Activated T-helper 1 cell treated with anti-CD3 and anti-CD28 coated beads, Interleukin-2, amount 50 U/mL, for 16 hours (primary cell): ENCODE results near the gene NUP50.
A peak's percentile ranks its signal among the peaks of the same experiment; 100 is the strongest.

Source experiments
- DNase-seq, 2 donors: peaks; one replicate each; pipeline ENCODE4 v3.0.0-alpha.2; 2020; ENCODE audit warnings: low read depth in 1 of 2, low spot score in 1 of 2

The NUP50 gene

DNA sequence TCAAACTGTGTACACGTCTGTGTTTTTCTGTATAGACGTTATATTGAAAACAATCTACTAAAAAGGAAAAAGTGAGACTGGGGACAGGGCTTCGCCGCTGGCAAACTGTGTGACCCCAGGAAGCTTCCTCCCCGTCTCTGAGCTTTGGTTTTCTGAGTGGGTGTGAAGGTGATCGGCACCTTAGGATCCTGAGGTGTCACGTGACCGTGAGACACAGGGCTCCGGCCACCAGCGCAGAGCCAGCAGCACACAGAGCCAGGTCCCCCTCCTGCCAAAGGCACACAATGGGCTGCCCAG lies 44.9 kb downstream of the NUP50 start:
- no peak for DNase-seq

DNA sequence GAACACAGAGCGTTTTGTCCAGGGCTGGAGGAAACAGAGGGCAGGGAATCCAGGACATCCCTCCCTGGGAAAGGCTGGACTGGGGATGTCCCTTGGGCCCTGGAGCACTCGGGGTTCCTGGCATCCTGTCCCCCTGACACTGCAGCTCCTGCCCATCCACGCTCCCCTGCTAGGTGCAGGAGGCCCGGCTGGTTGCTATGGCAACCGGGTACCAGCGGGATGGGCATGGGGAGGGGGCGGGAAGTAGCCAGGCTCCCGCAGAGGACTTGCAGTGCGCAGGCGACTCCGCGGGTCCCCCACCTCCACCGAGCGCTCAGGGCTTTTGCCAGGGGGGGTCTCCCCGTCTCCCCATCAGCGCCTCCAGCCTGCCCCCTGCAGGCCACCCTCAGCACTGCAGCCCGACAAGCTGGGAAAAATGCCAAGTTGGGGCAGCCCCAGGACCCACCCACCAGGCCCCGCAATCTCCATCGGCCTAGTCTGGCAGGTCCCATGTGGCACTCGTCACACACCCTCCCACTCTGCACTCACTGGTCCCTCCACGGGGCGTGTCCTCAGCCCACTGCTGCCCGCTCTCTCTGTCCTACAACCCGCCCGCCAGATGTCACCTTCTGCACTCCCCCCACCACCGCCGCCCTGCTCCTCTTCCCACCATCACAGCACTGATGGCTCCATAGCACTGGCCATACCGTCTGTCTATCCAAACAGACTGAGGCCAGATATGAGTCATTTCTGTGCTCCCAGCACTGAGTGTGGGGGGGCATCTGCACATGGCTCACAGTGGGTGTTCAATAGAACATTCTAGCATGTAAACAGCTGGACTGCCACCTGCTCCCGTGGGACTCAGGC lies 45.5 kb downstream of the NUP50 start:
- DNase-seq, result peak in 1 of 2 donors; percentile 6

DNA sequence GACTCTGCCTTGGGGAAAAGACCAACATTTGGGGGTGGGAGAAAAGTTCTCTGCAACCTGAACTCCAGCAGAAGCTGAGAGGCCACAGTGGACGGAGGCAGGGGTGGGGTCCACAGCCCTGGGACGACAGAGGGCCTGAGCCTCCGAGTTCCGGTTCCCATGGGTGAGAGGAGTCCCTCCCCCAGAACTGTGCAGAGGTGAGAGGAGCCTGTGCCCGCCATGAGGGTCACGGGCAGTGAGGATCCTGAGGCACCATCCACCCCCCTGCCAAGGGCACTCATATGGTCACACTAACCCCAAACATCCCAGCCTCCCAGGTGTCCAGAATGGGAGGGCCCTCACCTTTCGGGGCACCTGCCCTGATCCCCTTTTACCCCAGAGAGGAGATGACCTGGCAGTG lies 46.4 kb downstream of the NUP50 start:
- no peak for DNase-seq

DNA sequence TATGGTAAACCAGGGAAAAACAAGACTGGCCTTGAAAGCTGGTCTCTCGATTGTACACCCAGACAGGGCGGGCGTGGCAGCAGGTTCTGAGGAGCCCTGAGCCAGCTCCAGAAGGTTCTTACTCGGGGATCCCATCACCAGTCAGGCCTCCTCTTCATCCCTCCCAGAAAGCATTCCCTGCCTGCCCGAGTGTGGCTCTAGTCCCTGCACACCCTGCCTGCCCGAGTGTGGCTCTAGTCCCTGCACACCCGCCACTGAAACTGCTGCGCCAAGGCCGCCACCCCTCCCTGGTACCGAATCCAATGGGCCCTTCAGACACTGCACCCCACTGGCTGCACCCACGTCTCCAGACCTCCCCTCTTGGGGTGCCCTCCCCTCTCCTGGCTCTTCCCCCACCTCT lies 46.9 kb downstream of the NUP50 start:
- DNase-seq, result no peak

DNA sequence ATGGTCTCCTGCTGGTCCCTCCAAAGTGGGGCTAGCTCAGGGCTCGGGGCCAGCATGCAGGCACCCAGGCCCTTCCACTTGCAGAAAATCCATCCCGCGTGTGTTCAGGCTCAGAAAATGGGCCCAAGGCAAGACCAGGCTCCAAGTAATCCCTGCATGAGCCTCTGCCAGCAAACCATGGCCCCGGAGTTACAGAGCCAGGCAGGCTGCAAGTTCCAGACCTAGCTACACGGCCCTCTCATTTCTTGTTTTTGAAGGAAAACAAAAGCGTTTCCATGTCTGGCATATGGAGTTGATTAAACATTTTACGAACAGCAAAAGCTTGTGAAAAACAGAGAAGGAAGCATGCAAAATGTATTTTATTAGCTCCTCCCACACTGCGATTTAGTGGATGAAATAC lies 47.3 kb downstream of the NUP50 start:
- DNase-seq, result no peak

DNA sequence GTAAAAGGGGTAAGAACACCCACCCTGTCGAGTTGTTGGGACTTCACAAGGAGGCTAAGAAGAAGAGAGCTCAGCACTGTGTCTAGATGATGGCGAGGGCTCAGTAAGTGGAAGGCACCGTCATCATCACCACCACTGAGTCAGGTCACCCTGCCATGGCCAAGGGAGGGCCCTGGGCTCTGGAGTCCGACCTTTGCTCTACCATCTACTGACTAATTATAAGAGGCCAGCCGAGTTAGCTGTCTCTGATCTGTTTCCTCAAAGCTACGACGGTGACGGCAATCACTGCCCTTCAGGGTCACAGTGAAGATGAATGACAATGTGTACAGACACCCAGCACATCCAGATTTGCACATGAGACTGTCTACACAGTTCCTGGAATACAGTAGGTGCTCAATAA lies 47.7 kb downstream of the NUP50 start:
- DNase-seq, result no peak

DNA sequence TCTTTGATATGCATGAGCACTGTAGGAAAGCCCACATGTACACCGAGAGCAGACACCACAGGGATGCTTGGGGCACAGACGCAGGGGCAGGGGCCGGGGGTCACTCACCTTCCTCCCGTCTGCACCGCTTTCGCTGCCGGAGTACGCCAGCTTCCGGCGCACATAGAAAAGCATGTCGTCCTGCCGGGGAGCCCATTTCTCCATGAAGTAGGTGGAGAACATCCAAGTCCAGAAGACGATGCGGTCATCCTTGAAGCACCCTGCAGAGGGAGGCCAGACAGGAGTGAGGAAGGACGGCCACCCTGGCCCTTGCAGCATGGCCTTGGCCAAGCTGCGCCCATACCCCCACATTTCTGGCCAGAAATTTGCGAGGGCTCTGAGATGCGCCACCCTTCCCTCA lies 48.1 kb downstream of the NUP50 start:
- no peak for DNase-seq

DNA sequence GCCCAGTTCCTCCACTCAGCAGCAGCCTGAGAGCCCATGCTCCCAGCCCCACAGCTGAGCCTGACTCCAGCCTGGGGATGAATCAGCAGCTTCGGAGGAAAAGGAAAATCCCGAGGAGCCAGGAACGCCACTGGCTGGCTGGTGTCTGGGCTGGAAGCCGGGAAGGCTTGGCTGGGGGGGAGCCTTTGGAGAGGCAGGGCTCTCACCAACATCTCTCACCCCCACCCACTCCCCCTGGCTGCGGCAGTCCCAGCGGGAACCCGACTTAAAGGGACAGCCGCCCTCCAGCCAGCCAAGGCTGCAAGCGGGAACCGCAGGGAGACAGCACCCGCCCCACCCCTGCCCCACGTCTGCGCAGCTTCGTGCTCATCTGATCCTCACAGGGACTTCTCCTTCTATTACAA lies 48.6 kb downstream of the NUP50 start:
- DNase-seq, result no peak

DNA sequence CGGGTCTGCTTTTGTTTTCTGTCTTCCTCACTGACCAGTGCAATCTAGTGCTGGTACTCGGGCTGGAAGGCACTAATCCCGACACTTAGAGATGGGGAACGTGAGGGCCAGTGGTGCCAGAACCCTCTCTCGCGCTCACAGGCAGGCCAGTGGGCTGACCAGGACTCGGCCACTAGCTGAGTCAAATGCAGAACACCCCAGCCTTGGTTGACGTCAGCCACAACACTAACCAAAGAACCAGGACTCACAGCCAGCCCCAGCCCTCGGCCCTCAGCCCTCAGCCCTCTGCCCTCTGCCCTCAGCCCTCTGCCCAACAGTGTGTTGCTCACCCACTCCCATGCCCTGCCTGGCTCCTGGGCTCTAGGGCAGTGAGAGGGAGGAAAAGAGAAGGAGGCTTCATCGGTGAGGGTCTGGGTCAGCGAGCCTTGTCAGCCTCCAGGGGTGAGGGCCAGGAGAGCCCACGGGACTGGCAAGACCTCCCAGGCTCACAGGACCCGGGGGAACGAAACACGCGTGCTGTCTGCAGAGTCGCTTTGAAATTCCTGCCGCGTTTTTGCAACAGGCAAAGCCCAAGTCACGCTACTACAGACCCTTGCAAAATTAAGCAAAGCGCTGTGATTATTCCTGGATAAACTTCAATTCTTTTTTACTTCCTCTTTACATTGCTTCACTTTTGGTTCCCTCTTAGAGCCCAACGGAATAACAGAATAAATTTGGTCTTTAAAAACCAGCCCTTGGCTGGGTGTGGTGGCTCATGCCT lies 49.4 kb downstream of the NUP50 start:
- no peak for DNase-seq

DNA sequence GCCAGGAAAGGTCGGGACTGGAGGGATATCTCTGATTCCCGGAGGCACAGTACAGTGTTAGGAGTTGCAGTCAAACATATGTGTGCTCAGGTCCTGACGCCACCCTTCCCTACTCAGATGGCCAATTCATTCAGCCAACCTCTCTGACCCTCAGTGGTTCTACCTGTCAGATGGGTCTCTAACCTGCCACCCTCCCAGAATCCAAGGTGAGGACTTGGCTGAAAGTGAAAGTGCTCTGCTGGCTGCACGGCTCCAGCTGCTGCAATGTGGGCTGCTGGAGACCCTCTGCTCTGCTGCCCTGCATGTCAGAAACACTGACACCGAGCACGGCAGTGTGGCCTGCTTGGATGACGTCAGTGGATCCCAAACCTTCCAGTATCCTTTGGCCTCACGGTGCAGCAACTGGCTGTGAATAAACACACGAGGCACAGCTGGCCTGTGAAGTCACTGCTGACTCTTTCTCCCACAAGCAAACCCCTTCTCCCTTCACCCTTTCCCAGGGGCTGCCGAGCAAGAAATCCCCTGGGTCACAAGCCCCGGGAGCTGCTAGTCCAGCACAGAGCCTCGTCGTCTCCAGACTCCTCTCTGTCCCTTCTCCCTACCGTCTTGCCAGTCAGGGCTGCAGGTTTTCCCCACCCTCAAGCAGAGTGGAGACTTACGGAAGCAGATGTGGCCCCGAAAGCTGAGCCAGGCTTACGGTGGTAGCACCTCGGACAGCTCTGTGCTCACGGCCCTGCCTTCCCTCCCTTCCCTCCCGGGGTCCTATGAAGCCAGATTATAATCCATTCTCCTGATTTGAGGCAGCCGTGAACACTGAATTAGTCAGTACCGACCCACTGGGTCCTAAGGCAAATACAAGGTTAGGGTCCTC lies 52.6 kb downstream of the NUP50 start:
- no peak for DNase-seq

DNA sequence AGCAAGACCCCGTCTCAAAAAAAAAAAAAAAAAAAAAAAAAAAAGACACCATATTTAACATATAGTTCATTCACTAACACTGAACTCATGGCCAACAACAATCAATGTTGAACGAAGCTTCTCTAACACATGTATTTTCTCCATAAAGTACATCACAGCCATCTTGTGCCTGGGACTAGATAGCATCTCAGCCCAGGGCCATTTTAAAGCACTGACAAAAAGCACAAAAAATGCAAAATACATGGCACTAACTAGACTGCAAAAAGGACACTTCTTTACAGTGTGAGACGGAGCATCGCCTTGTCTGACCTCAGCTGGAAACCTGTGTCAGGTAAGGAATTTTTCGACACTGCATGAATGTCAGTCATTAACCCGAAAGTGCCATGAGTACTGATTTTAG lies 53.6 kb downstream of the NUP50 start:
- no peak for DNase-seq

DNA sequence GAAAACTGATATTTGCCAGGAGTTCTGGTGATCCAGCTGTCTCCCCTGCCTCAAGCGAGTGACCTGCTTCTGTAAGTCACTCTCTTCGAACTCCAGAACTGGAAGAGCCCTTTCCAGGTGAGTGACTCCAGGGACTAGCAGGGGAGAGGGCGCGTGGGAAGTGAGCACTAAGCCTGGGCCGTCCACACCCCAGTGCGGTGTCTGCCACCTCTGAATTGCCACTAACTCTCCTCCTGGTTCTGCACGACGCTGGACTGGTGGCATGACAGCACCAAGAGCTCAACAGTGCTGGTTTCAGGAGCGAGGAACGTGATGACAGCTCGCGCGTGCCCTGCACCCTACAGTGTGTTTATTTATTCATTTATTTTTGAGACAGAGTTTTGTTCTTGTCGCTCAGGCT lies 54.1 kb downstream of the NUP50 start:
- DNase-seq, result no peak

DNA sequence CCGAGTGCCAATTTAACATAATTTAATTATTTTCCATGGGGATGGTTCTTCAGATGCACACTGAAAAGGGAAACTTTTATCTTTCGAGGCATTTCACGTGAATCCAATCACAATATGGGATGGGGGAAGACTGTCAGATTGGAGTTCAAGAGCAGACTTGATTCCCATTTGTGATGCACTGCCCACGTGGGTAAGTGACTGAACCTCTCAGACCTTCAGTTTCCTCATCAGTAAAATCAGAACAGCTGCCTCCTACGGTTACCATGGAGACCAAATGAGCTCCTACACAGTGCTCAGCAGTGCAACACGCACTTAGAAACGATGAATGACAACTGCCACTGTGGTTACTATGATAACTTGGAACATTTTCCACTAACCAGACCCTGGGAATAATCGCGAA lies 55.3 kb downstream of the NUP50 start:
- DNase-seq, result no peak

DNA sequence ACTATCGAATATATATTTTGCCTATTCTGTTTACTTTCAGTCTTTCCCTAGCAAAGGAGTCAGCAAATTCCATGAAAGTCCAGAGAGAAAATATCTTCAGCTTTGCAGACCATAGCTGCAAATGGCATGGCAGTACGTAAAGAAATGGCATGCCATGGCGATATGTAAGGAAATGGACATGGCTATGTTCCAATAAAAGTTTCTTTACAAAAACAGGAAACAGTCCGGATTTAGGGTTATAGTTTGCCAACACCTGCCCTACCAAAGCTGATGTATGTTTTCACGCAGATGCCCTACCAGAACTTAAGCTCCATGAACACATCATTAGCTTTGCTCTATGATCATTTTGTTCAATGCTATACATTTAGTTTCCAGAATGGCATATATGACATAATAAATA lies 57.5 kb downstream of the NUP50 start:
- DNase-seq, result no peak

DNA sequence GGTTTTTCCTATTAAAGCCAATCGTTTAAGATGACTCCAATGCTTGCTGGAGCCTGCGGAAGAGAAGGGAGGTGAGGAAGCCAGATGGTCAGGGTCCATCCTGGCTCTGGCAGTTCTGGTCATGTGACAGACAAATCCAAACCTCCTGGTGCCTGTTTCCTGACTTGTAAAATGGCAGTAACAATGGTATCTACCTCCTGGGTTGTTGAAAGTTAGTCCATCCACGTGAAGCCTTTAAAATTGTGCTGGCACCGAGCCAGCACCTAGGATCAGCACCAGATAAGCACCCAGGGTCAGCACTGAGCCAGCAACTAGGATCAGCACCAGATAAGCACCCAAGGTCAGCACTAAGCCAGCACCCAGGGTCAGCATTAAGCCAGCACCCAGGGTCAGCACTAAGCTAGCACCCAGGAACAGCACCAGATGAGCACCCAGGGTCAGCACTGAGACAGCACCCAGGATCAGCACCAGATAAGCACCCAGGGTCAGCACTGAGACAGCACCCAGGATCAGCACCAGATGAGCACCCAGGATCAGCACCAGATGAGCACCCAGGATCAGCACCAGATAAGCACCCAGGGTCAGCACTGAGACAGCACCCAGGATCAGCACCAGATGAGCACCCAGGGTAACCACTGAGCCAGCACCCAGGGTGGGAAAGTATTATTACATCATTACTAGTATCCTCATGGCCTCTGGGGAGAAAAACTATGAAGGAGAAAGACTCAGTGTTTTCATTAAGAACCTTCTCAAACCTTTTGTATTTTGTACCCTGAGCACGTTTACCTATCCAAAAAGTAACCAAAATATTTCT lies 59.8 kb downstream of the NUP50 start:
- no peak for DNase-seq

DNA sequence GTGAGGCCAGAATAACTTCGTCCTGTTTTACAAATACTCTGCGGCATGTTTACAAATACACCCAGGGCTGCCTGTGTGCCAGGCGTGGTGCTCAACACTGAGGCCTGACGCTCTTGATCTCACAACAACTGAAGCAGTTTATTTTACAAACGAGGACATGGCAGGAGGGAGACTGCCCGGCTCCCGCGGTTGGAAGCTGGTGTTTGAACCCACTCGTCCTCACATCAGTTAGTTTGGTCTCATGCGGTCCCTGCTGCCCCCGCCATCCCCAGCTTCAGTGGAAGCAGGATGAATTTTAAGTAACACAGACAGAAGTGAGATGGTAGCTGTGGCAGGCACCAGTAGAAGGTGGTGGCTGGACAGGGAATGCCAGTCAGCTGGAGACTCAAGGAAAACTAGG lies 60.6 kb downstream of the NUP50 start:
- DNase-seq, result no peak

DNA sequence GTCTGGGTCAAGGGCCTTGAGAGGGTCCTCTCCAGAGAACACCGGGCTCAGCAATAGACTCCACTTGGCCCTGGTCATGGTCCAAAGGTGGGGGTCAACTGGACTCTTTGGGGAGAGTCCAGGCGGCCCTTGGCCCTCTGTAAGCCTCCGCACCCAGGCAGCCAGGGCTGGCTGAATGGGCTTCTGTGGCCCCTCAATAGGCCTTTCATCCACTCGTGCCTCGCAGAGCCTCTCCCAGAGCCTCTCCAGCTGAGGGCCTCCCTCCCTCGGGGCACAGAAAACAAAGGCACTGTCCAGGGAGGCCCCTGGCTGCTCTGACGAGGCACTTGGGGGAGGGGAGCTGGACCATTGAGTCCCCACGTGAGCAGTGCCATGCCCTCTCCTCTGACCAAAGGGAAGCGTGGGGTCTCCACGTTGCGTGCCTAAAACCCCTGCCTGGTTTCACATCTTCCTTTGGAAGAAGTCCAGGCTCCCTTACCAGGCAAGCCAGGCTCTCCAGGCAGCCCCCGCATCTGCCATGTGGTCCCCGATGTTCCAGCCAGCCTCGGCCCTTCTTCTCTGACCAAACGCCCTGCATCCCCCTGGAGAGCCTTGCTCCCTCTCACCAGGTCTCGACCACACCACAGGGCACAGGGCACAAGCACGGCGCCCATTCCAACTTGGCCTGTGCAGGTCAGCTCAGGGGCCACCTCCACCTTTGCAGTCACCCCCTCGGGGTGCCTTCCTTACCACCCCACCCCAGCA lies 61.4 kb downstream of the NUP50 start:
- no peak for DNase-seq

DNA sequence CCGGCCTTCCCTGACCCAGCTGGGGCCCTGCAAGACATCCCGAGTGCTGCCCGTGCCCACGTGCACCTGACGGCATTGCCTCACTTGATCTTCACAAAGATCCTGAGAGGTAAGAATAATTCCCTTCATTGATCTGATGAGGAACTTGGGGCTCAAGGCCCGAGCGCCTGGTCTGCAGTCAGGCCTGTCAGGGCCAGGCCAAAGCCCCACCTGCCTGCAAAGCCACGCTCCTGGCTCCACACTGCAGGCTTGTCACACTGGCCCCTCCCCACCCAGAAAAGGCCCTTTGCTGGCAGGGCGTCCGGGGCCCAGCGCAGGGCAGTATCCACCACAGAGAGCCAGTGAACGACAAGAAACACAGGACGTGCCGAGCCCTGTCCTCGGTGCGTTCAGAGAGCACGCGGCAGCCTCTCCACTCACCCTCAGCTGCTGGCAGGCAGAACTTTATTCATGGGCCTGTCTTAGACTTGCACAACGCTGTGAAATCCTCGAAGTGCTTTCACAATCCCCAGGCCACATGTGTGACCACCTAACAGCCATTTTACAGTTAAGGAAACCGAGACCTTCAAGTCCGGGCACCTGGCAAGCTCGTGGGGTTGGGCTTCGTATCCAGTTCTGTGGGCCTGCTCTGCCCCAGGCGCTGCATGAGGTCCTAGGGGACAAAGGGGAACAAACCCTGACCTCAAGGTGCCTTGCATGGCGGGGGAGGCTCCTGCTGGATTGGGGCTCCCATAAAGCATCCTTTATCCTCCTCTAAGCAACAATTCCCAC lies 62.2 kb downstream of the NUP50 start:
- no peak for DNase-seq

DNA sequence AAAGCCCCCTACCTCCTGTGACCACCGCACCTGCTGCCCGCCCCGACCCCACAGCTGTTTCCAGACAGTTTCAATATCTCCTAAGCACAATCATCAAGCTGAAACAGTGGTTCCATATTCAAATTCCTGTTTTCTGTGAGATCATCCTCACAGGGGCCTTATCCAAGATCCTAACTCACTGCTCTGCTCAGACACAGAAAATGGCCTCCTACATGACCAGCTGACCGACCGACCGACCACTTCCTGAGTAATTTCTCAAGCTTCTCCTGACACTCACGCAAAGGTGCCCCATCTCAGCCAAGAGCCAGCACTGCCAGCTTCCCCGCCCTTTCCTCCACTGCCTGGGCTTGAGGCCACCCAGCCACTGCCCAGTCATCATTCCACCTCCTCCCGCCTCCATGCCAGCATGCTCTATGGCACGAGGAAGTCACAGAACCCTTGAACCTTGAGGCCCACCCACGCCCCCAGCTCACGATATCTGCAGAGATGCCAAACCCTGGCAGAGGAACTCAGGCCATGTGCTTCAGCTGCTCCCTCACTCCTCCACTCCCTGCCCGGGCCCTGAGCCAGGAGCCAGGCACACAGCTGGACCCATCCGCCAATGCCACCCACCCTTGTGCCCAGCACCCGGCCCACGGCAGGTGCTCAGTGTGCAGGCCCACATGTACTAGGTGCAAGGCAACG lies 62.9 kb downstream of the NUP50 start:
- no peak for DNase-seq
